LHCN-M2 (cell line): Measurements from ENCODE around the gene SPAG5. TPM values are rescaled to one million over a fixed set of nuclear protein-coding genes. Genes with fewer than 3 reads are reported as not detected.

ENCODE experiments used
- DNase-seq: peaks from one replicate; pipeline ENCODE4 v3.0.0-alpha.2; 2012; ENCODE audit warnings: low read depth
- total RNA-seq: library from RNA; depleted of rRNA; stranded (reverse); fragments of >200 nt; gene quantifications from 2 replicates; pipeline ENCODE4 v1.2.3, GENCODE V29; 2014

Gene SPAG5
- total RNA-seq, 1 experiment from 2014 or later: 106 TPM

GRCh38 chr17:28572259-28573039, 26.4 kb downstream of the SPAG5 start:
- DNase-seq: no peak

- peak; percentile 87 for DNase-seq
These were observed 27.3 kb downstream of the SPAG5 start, which contains the start of gene PIGS for GRCh38 chr17:28571361-28572122. TSS of gene PIGS (minus strand) at chr17:28571524. CDS start at chr17:28571496, 28 bp downstream.

- no peak for DNase-seq
These were observed 28.0 kb downstream of the SPAG5 start for GRCh38 chr17:28570716-28571360.

- DNase-seq: no peak
These were observed 29.4 kb downstream of the SPAG5 start for GRCh38 chr17:28569446-28569845.

GRCh38 chr17:28567604-28568003, 31.2 kb downstream of the SPAG5 start:
- DNase-seq: no peak

GRCh38 chr17:28563475-28563874, 35.4 kb downstream of the SPAG5 start:
- peak; percentile 75 for DNase-seq

- DNase-seq: no peak
These were observed 43.8 kb downstream of the SPAG5 start for GRCh38 chr17:28555022-28555421.

- no peak for DNase-seq
These were observed 44.3 kb downstream of the SPAG5 start for GRCh38 chr17:28554565-28554964.

GRCh38 chr17:28553000-28553505, 45.8 kb downstream of the SPAG5 start:
- no peak for DNase-seq

- peak; percentile 59 for DNase-seq
These were observed 46.4 kb downstream of the SPAG5 start, which contains the start of gene UNC119 for GRCh38 chr17:28552176-28552999. TSS of gene UNC119 (minus strand) at chr17:28552624. CDS start at chr17:28552557, 67 bp downstream.

GRCh38 chr17:28551421-28552175, 47.2 kb downstream of the SPAG5 start:
- DNase-seq: peak; percentile 41

- no peak for DNase-seq
These were observed 48.0 kb downstream of the SPAG5 start for GRCh38 chr17:28550858-28551257.

- no peak for DNase-seq
These were observed 49.3 kb downstream of the SPAG5 start for GRCh38 chr17:28549236-28550132.

GRCh38 chr17:28548417-28549130, 50.3 kb downstream of the SPAG5 start:
- no peak for DNase-seq

- DNase-seq: peak; percentile 73
These were observed 51.0 kb downstream of the SPAG5 start for GRCh38 chr17:28547623-28548416.

- no peak for DNase-seq
These were observed 51.7 kb downstream of the SPAG5 start for GRCh38 chr17:28547096-28547622.

- no peak for DNase-seq
These were observed 52.9 kb downstream of the SPAG5 start for GRCh38 chr17:28545787-28546415.
